GM18861 (cell line): Measurements from ENCODE around the gene XPR1.

ENCODE experiments used
- ATAC-seq: cut with Tn5 transposase; IDR thresholded peaks from one replicate; pipeline ENCODE4 v1.9.1; 2021; ENCODE audit not compliant: unreplicated experiment

The XPR1 gene

DNA sequence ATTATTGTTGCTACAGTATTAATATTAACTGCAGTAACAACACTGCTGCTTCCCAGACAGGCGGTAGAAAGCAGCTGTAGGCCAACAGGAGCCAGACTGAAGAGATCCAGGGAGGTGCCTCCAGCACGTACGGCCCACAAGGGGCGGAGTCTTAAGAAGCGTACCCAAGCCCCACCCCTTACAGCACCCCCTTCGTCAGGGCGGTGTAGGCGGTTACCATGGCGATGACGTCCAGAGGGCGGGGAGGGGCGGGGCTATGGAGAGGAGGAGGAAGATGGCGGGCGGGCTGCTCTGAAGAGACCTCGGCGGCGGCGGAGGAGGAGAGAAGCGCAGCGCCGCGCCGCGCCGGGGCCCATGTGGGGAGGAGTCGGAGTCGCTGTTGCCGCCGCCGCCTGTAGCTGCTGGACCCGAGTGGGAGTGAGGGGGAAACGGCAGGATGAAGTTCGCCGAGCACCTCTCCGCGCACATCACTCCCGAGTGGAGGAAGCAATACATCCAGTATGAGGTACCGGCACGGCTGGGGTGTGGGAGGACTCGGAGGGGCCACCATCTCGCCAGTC is at the start of gene XPR1:
TSS of gene XPR1 (plus strand) at position 257 of the 560 bp plus-strand sequence. CDS start at position 437, 180 bp downstream.
- ATAC-seq = peak; percentile 89

DNA sequence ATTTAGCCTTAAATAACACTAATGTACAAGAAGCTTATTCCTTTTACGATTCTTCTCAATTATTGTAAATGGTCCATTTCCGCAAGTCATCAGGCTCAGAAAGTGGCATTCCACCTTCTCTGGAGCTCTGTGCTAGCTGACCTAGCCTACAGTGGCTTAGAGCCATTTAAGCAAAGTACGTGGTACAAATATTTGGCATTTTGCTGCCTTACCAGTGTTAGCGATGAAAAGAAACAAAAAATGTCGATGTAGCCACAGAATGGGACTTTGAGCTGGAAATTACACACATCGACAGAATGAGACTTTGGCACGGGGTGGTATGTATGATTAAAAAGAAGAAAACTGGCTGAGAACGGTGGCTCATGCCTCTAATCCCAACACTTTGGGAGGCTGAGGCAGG is 47.0 kb upstream of the XPR1 start:
- no peak for ATAC-seq

DNA sequence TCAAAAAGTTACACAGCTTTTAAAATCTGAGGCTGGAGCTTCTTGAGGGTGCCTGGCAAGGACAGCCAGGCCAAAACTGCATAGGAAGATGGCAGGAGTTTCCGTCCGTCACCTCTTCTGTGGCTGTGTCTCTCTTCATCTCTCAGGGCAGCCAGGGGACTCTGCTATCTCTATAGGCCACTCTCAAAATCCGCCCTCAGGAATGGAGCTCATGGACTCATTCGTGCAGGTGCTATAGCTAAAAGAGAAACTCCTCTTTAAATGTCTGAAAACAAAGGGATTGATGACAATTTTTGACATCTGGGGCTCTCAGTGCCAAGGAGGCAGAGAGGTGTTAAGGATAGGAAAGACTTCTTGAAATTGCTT is 45.8 kb upstream of the XPR1 start:
- no peak for ATAC-seq

DNA sequence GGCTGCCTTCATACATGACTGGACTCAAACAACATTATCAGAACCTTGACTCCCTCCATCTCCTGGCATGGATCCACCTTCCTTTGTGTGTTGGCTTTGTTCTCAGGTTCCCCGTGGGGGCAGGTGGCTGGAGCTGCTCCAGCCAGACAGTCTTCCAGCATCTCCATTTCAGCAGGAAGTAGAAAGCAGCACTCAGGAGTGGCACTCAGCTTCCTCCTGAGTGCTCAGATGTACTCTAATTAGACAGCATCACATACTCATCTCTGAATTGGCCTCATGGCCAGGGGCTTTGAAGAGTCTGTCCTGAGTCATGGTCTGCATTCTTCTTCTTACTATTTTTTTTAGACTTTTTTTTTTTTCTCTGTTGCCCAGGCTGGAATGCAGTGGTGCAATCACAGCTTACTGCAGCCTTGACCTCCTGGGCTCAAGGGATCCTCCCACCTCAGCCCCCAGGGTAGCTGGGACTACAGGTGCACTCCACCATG is 45.1 kb upstream of the XPR1 start:
- ATAC-seq = no peak

- ATAC-seq = no peak
Observed at GRCh38 chr1:180588121-180588520, 43.7 kb upstream of the XPR1 start.

- ATAC-seq = no peak
Observed at GRCh38 chr1:180590889-180591288, 40.9 kb upstream of the XPR1 start.

- no peak for ATAC-seq
Observed at GRCh38 chr1:180593382-180593781, 38.4 kb upstream of the XPR1 start.

DNA sequence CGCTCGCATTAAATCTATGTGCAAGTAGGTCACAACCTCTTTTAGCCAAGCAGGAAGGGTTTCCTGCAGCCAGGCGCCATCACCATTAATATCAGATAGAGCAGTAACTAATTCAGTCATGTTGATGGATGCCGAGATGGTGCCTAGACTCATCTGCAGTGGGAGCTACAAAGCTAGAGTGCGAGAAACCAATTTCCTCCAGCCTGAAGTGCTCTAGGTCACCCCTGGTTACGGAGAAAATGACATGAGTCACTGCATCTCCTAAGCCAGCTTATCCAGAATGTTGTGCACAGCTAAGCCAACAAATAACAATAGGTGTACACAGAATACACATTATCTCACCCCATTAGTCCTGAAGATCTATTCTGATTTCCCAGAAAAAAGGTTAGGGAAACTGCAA is 37.1 kb upstream of the XPR1 start:
- ATAC-seq = no peak

DNA sequence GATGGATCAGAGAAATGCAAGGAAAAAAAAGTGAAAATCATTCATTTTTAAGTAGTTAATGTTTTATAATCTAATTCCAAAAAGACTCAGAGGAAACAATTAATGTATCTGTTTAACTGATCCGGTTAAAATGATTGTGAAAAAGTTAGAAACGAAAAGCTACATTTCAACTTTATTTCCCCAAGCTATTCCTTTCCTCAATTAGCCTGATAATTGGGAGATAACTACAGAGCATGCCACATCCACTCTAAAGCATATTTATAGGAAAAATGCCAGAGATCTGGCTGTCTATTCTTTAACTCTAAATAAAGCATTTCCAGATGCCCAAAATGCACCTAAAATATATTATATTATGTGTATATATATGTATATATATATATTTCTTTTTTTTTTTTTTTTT is 35.9 kb upstream of the XPR1 start:
- no peak for ATAC-seq

- ATAC-seq = no peak
Observed at GRCh38 chr1:180597520-180597919, 34.3 kb upstream of the XPR1 start.

GRCh38 chr1:180598333-180598974 is 33.4 kb upstream of the XPR1 start:
- ATAC-seq = no peak

DNA sequence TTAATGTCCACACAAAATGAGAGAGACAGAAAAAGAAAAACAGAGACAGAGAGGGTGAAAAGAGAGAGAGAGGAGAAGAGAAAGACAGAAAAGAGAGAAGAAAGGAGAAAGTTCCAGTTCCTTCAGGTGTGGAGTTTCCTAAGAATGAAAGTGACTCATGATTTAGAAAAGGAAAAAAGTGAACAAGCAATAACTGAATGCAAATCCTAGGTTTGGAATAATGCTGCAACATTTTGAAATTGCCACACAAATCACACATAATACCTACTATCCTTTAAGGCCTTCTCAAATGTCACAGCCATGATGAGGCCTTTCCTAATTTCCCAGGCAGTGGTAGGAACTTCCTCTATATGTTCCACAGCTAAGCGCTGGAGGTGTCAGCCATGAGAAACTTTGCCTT is 31.5 kb upstream of the XPR1 start:
- ATAC-seq = no peak

DNA sequence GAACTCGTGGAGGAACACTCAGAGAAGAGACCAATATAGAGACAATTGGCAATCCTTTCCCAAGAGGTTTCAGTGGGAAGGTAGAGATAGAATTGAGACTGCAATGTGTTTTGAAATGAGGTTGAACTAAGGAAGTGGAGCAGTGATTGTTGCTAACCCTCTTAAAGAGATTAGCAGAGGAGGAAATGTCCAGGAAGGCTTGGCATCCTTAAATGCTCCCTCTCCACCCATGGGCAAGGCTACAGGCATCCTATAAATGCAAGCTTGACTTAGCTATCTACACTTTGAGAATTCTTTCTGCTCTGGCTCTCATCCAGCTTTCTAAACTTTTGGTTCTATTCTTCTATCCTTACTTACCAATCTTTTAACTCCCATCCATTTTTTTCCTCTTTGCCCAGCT is 30.3 kb upstream of the XPR1 start:
- ATAC-seq = no peak

- no peak for ATAC-seq
Observed at GRCh38 chr1:180603223-180603849, 28.5 kb upstream of the XPR1 start.

DNA sequence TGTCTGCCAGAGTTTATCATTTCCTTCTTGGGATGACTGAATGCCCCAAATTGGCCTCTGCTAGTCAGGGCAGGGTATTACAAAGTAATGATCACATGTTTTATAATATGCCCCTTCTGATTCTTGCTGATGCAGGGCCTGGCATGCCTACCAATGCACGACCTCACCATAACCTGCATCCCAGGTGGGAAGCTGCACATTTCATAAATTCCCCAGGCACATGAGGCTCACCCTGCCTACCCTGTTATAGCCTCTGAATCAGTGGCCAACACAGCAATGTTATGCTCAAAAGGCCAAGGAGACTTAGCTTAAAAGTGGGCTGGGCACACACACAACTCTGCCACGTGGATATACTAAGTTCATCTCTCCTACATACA is 28.0 kb upstream of the XPR1 start:
- ATAC-seq = no peak

DNA sequence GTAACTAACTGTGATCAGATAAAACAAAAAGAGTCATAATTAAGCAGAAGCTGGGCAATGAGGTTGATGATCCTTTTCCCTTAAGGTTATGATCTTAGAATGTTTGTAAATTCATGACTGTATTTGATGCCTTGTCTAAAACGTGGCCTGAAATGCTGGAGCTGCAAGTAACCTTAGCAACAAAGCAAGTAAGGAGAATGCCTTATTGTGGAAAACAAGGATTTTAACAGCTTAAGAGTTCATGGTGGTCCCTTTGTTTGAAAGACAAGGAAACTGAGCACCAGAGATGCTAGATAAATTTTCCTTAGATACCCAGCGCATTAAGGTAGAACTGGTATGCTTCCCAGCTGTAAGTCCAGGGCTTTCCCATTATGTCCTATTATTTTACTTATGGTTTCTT is 25.7 kb upstream of the XPR1 start:
- ATAC-seq = no peak

DNA sequence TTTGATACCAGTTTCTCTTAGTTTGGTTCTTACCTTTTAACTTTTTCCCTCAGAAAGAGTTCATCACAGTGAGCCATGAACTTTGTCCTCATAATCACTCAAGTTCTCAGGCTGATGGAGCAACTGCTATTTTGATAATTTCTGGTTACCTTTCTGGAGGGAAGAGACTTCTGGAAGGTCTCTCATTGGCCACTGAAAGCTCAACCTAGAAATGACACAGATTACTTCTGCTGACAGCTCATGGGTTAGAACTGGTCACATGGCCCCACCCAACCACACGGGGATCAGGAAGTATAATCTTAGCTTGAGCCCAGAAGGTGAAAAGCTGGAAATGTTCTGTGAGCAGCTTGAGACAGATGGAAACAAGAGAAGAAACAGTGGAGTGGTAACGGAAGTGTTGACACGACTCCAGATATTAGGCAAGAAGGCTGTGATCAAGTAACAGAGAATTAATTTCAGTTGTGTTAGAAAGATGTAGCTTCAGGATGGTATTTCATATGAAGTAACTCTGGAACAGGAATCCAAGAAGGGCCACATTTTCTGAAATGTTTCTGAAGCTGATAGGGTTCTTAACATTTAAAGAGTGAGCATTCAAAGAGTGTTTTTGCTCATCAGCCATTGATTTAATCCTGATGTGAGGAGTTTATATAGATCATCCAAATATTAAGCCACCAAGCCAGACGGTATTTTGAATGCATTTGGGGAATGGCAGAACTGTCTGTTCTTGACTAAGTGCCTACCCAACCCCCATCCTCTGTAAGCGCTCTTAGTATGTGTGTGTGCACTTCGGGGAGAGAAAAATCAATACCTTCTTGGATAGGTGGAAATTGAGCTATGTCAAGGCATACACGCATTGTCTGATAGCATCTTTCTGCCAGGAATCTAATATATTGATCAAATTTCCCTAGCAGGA is 21.9 kb upstream of the XPR1 start:
- ATAC-seq = no peak

GRCh38 chr1:180610556-180611015 is 21.2 kb upstream of the XPR1 start:
- ATAC-seq = no peak

- no peak for ATAC-seq
Observed at GRCh38 chr1:180611016-180611930, 20.5 kb upstream of the XPR1 start.

DNA sequence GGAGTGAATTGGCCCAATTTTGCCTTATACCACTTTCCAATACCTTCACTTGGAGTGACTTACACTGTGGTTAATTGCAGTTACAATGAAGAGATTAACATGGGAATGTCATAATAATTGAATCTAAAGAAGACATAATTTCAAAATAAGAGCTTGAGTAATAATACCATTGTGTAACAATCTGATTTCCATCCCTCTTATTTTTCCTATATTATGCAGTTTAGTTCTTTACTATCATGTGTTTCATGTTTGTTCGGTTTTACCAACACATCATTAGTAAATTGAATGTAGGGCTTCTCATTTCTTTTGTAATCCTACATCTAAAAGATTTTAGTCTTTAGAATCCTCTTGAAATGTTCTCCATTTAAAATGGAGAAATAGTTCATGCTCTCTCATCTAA is 19.2 kb upstream of the XPR1 start:
- ATAC-seq = no peak
